Glomerular endothelial cell (primary cell): Measurements from ENCODE around the gene BMERB1. TPM values are rescaled to one million over a fixed set of nuclear protein-coding genes. Genes with fewer than 3 reads are reported as not detected.

Source experiments
- DNase-seq: peaks from one replicate; pipeline ENCODE4 v3.0.0-alpha.2; 2011; ENCODE audit warnings: low read depth, low spot score; ENCODE audit errors: extremely low read depth
- total RNA-seq: library from RNA; depleted of rRNA; stranded (reverse); fragments of >200 nt; gene quantifications from 2 replicates; pipeline ENCODE4 v1.2.3, GENCODE V29; 2015

Gene BMERB1
- total RNA-seq, 1 donor from 2014 or later, result 48.1 TPM

DNA sequence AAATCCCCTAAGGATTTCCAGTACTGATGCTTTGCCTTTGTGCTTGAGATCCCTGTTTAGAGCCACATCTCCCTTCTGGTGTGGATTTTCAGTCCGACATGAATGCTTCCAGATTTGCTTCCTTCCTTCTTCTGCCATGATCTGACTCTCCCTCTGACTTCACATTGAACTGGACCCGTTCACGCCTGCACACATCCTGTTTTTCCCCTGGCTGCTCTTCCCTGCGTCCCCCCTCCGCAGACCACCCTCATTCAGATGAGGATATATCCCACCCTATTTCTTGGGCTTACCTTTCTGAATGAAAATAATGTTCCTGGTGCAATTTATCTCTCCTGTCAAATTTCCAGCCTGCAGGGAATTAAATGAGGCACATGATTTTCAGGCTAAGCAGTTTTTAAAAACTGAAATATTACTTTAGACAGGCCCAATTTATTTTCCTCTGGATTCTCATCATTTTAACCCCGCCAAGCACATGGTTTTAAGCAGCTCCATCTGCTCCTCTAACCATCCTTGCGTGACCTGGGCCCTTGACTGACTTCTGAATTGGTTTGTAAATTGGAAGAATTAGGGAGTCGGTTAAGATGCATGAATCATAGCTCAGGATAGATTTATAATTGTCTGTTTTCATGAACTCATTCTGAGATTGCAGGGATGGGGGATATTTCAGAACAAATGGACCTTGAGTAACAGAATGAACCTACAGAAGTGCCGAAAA, 59.2 kb downstream of the BMERB1 start:
- DNase-seq, result no peak

DNA sequence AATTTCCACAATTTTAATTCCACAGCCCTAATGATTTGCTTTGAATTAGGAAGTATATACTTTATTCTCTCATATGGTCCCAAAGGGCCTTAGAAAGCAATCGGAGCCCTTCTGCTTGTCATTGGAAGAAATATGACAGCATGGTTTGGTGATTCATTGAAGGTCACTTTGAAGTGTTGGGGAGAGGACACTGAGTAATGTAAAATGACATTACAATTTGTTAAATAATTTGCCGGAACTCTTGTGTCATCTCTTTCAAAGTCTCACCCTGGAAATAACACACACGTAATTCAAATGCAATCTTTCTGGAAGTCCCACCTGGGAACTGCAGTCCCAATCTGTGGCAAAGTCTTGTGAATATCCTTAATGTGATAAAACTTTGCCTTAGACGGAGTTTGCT, 59.8 kb downstream of the BMERB1 start:
- no peak for DNase-seq

DNA sequence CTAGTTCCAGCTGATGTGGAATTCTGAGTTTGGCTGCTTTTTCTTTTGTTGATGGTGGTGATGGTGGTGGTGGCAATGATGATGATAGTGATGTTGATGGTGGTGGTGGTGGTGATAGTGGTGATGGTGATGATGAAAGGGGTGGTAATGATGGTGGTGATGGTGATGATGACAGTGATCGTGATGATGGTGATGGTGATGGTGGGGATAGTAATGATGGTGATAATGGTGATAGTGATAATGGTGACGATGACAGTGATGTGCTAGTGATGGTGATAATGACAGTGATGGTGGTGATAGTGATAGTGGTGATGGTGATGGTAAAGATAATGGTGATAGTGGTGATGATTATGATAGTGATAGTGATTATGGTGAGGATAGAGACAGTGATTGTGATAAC, 61.5 kb downstream of the BMERB1 start:
- DNase-seq, result no peak

DNA sequence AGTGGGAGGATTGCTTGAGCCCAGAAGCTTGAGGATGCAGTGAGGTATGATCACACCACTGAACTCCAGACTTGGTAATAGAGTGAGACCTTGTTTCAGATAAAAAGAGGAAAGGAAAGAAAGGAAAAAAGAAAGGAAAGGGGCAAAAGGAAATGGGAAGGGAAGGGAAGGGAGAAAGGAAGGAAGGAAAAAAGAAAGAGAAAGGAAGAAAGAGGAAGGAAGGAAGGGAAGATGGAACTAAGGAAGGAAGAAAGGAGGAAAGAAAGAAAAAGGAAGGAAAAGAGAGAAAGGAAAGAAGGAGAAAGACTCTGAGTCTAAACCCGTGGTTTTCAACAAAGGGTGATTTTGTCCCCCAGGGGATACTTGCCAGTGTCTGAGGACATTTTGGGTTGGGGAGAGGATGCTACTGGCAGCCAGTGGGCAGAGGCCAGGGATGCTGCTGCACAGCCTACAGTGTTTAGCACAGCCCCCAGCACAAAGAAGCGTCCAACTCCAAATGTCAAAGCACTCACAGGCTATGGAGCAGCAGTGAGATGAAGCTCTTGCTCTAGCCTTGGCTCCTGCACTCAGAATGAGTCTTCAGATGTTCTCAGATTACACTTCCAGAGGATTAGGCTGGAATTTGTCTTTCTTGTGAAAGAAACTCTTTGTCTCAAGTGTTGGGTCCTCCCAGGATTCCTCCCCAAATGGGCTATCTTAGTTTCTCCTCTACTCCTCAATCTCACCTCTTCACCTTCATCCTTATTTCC, 64.2 kb downstream of the BMERB1 start:
- no peak for DNase-seq

DNA sequence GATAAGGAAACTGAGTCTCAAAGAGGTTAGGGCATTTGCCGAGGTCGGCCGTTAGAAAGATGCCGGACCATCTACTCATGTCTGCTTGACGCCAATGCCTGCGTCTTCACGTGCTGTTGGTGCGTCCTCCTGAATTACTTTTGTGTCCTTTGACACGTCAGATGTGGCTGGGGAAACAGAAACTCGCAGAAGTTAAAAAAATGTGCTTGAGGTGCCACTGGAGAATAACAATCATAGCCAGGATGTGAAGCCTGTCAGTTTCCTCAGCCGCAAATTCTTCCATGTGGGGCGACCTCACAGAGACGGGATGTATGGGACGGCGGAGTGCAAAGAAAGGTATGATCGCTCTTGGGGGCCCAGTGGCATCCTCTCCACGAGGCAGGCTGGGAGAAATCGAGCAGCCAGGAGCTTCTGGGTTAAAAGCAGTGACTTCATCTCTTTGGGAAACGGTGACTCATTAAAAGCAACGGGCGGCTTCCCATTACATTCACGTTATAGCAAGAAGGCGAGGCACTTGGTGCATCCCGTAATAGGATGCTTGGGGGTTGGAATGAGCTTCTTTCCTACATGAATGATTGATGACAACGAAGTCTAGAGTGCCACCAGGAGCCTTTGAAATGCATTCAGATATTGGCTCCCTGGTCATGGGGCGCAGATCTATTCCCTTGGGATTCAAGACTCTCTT, 67.8 kb downstream of the BMERB1 start:
- DNase-seq, result peak; percentile 78

DNA sequence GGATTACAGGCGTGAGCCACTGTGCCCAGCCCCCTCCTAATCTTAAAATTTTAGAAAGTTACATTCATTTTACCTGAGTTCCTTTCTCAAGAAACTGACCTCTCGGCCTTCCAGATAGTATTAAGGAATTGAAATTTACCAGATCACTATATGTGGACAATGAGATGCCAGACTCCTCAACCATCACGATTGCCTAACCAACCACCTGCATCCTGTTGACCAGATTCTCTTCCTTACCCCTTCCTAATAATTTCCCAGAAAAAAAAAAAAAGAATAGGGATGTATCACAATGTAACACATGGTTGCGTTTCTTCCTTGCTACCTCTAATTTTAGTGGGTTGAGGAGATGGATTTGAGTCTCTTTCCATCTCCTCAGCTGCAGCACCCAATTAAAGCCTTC, 72.1 kb downstream of the BMERB1 start:
- DNase-seq, result no peak

DNA sequence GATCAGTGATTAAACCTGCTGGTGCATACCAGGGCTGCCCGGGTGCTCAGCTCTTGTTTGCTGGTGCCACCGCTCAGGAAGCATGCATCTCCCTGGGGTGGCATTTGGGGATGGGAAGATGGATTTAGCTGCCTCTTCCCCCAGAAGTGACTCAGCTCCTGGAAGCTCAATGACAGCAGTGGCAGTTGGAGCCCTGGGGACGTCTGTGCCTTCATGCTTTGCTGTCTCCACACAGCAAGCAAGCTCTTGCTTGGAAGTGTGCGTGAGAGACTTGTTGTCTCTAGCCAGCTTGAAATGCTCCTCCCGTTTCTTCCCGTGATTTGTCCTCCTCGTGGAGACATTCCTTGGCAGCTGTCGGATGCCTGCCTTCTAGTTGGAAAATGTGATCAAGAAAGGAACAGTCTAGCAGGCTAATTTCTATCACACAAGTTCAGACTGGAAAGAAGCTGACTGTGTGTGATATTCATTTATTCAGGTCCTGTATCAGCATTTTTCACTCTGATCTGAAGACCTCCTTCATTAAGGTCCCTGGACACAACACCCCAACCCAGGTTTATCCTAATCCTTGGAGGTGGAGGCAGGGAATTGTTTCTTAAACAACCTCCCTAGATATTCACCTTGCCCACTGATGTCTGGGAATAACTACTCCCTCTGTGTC, 73.0 kb downstream of the BMERB1 start:
- DNase-seq, result no peak

DNA sequence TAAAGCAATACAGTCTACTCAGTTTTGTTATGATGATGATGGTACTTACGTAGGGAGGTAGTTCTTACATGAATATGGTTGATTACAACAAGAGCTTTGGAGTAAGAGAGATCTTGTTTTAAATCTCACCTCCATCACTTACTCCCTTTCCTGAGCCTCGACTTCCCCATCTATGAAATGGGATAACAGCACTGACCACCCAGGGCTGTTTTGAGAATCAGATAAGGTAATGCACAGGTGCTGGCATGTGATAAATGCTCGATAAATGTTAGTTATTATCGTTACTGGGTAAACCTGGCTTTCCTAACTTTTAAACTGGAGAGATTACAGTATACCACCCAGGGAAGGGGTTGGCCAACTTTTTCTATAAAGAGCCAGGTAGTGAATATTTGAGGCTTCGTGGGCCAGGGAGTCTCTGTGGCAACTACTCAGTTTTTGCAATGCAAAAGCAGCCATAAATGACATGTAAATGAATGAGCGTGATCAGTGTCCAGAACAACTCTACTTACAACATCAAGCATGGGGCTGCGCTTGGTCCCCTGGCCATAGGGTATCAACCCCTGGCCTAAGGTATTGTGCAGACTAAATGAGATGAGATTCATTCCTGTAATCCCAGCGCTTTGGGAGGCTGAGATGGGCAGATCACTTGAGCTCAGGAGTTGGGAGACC, 73.7 kb downstream of the BMERB1 start:
- no peak for DNase-seq

DNA sequence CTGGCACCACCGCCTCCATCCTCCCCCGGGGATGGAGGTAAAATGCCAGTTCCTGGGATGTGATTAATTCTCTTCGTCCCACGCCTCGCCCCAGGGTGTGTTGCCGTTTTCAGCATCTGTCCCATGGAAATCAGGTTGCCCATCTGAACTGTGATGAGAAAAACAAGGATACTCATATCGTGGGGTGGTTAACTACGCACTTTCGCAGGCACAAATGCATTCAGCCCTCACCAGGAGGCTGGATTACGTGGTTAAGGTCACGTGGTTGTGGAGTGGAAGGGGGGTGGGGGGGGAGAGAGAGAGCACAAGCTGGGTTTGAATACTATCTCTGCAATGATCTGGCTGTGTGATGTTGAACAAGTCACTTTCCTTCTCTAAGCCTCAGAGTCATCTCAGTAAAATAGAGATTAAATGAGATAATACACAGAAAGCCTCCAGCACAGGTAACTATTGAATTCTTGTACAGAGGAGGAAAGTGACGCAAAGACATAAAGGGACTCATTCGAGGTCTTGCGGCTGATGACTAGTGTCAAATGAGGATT, 74.7 kb downstream of the BMERB1 start:
- no peak for DNase-seq

DNA sequence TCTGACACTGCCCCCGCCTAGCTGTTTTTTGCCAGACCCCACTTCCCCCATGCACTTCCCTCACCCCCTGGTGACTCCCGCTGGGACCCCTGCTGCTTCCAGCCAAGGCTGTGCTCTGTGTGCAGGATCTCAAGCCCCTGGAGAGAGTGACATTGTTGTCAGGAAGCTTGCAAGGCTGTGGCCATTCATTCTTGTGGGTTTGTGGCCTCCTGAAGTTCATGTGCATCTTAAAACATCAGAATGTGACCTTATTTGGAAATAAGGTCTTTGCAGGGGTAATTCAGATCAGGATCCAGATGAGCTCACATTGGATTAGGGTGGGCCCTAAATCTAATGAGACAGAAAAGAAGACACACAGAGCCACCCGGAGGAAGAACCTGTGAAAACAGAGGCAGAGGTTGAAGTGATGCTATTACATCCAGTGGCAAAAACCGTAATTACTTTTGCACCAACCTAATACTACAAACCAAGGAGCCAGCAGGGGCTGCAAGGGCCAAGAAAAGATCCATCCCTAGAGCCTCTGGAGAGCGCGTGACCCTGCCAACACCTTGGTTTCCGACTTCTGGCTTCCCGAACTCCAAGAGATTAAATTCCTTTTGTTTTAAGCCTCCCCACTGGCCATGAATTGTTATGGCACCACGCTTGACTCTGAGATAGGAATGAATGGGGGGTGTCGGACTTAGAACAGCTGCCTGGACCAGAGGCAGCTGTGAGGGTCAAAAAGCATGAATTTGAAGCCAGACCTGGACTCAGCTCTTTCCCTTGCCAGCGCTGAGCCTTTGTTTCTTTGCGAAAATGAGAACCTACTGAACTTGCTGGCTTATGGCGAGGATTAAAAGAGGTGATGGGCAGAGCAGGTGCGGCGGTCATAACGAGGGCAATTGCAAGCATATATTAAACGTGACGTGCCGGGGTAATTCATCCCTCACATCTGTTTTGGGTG, 75.5 kb downstream of the BMERB1 start:
- no peak for DNase-seq

DNA sequence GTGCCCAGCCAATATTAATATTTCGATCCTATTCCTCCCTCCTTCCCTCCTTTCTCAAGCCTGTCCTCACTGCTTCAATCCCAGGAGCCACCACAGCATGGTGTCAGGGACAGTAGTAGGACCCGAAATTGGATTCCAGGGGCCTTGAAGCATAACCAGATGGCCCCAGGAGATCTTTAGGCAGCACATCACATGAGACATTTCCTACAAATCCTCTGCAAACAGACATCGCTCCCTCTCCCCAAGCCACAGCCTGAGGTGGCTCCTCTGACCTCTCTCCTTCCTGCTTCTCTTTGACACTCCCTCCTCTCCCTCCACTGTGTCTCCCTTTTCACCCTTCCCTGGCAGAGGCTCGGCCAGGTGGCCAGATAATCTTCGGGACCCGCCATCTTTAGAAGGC, 76.6 kb downstream of the BMERB1 start:
- no peak for DNase-seq

DNA sequence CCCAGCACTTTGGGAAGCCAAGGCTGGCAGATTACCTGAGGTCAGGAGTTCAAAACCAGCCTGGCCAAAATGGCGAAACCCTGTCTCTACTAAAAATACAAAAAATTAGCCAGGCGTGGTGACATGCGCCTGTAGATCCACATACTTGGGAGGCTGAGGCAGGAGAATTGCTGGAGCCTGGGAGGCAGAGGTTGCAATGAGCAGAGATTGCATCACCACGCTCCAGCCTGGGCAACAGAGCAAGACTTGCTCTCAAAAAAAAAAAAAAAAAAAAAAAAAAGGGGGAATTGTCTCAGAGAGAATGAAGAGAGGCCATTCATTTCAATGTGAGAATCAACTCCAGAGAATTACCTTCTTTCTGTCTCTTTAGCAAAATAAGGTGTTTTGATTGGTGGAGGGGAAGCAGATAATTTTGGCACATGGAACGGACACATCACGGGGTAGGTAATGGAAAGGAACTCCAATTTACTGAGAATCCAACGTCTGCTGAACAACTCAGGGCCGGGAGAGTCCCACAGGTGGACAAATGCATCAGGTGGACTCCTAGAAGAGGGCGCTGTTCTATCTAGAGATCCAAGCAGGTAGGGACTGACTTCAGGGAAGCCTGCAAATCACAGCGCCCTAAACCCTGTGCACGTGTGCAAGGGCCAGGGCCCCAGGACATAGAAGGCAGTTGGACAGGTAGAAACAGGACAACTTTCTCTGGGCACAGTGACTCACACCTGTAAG, 77.5 kb downstream of the BMERB1 start:
- DNase-seq, result no peak

DNA sequence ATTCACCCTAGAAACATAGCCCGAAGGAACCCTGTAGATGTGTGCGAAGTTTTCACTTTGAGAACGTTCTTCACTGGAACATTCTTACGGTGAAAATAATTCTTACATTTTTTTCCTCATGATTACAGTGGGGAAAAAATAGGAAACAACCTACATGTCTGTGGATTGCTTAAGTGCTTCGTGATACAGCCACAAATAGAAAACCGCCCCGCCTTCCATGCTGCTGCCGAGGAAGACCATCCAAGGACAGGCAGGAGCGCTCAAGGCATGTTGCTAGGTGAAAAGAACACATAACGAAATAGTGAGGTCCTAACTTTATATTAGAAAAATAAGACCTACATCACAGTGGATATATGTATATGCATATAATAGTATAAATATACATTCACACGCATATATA, 78.8 kb downstream of the BMERB1 start:
- no peak for DNase-seq

DNA sequence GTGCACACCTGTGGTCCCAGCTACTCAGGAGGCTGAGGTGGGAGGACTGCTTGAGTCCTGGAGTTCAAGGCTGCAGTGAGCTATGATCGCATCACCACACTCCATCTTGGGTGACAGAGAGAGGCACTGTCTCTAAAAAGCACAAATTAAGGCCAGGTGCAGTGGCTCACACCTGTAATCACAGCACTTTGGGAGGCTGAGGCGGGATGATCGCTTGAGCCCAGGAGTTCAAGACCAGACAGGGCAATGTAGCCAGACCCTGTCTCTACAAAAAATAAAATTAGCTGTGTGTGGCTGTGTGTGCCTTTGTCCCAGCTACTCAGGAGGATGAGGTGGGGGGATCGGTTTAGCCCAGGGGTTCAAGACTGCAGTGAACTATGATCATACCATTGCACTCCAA, 81.6 kb downstream of the BMERB1 start:
- no peak for DNase-seq

DNA sequence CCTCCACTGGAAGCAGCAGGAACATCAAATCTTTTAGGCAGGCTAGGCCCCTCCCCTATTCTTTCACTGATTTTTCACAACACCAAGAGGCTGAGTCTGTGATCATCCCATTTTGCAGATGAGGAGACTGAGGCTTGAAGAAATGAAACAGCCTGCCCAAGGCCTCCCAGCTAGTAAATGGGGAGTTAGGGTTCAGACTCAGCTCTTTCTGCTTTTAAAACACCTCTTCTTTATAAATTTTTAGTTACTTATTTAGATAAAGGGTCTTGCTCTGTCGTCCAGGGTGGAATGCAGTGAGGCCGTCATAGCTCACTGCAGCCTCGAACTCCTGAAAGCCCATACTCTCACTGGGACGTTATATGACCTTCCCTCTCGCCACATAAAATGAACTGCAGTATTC, 82.2 kb downstream of the BMERB1 start:
- DNase-seq, result no peak

DNA sequence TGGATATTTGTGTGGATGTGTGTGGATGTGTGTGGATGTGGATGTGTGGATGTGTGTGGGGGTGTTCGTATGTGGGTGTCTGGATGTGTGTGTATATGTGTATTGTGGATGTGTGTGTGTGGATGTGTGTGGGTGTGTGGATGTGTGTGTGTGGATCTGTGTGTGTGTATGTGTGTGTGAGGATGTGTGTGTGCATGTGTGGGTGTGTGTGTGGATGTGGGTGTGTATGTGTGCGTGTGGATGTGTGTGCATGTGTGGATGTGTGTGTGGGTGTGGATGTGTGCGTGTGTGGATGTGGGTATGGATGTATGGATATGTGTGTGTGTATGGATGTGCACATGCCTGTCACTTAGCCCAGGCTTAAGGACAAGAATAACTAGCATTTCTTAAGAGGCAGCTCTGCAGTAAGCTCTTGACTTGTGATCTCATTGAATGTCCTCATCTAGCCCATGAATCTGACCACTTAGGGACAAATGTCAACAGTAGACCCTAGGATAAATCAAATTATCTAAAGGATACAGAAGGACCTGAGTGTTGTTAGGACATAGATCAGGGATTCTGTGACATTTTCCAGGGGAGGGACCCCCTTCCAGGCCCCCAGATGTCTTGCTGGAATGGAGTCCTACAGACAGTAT, 83.5 kb downstream of the BMERB1 start:
- DNase-seq, result no peak

DNA sequence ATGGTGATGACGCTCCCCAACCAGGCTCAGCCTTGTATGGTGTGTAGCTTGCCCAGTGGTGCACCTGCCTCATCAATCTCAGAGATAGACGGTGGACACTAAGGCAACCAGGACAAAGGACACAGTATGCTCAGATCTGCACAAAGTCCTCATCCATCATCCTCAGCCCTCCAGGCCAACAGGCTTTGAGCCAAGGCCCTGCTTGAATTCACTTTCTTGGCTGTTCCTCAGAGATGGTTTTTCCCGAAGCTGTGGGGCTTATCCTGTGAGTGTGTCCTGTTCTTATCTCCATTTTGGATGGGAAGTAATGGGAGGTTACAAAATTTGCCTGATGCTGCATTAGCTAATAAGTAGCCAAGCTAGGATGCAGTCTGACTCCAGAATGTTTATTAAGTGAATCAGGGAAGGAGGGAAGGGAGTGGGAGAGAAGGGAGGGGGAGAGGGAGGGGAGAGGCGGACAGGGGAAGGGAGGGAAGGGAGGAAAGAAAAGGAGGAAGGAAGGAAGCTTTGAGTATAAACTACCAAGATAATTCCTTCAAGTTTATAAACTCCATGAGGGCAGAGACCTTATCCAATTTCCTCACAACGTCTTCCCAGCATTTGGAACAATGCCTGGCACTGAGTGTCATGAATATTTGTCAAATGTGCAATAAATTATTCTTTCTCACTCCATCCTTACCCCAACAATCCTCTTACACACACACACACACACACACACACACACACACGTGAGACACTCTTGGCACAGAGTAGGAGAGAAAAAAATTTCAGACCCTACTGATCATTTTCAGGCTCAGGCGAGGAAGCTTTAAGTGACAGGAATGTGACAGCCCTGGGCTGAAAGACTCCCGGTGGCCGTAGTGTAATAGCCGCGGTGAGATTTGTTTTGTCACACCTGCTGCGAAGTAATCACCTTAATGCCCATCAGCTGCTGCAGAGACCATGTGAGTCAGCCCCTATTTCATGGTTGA, 84.3 kb downstream of the BMERB1 start:
- DNase-seq, result no peak
